Left ventricle myocardium inferior (tissue), 1 donor: ENCODE measurements around the gene HS6ST3. TPM values are rescaled to one million over a fixed set of nuclear protein-coding genes. Genes with fewer than 3 reads are reported as not detected.

Experiments
- DNase-seq: peaks from one replicate; pipeline ENCODE4 v3.0.0-alpha.2; 2020
- H3K27ac ChIP-seq: fragments of 200-600 bp; replicated peaks from 2 replicates; pipeline ENCODE4 v1.8.0; 2021
- H3K27me3 ChIP-seq: fragments of 200-600 bp; 2 replicates; pipeline ENCODE4 v1.8.0; 2021; ENCODE audit warnings: low read depth
- H3K36me3 ChIP-seq: fragments of 200-600 bp; 2 replicates; pipeline ENCODE4 v1.8.0; 2021
- H3K4me1 ChIP-seq: fragments of 200-600 bp; 2 replicates; pipeline ENCODE4 v1.8.0; 2021
- H3K4me3 ChIP-seq: fragments of 200-600 bp; 2 replicates; pipeline ENCODE4 v1.8.0; 2021; ENCODE audit warnings: mild to moderate bottlenecking, moderate library complexity
- H3K9me3 ChIP-seq: fragments of 200-600 bp; replicated peaks from 2 replicates; pipeline ENCODE4 v1.8.0; 2021
- CTCF ChIP-seq: fragments of 200-600 bp; IDR thresholded peaks from 2 replicates; pipeline ENCODE4 v1.8.0; 2021; ENCODE audit warnings: antibody characterized with exemption, mild to moderate bottlenecking, borderline replicate concordance
- intact Hi-C: fragments of 100-400 bp; cut with micrococcal nuclease; formaldehyde crosslinking; loops from one replicate; pipeline ENCODE4 v1.11.0; 2022
- total RNA-seq: library from RNA; stranded (reverse); fragmentation: NEBNext Ultra II Directional; extraction: Animal tissue kit (Norgen Biotek cat#: 25700); gene quantifications from one replicate; pipeline ENCODE4 v1.2.1, GENCODE V29; 2021
- donor health status: DM: no; HTN: yes; CAD: no; lungs with severe emphysema.

Gene HS6ST3
- total RNA-seq, 1 donor from 2014 or later = 2.0 TPM

- Histone ChIP-seq H3K36me3 (no peaks in the 10 kb centered on the region), H3K4me3 (peak overlapping the region; percentile 85), H3K27ac (peak overlapping the region; percentile 86), H3K9me3 (no peaks in the 10 kb centered on the region), H3K4me1 (peaks cover 12% of the 10 kb centered on the region), H3K27me3 (no peaks in the 10 kb centered on the region)
- no peak for DNase-seq
- no peak for TF ChIP-seq CTCF
- intact Hi-C loops = no loop called here
Observed at GRCh38 chr13:96052656-96053002, 37.3 kb upstream of the HS6ST3 start.

- peak; percentile 23 for TF ChIP-seq CTCF
- H3K4me1 ChIP-seq = peaks cover 12% of the 10 kb centered on the region
- intact Hi-C loops = no loop called here
- no peaks in the 10 kb centered on the region for H3K9me3 ChIP-seq
- no peaks in the 10 kb centered on the region for H3K36me3 ChIP-seq
- H3K27me3 ChIP-seq = no peaks in the 10 kb centered on the region
- DNase-seq = peak; percentile 96
- H3K27ac ChIP-seq = peak within 1 kb of the TSS; percentile 86
- H3K4me3 ChIP-seq = peak within 1 kb of the TSS; percentile 85
Observed at GRCh38 chr13:96053003-96053703, 36.8 kb upstream of the HS6ST3 start, which contains the start of gene UGGT2. Gene UGGT2, minus strand, starts transcription at chr13:96053401. Its CDS starts 89 bp downstream, at chr13:96053312.

- no peaks in the 10 kb centered on the region for H3K36me3 ChIP-seq
- TF ChIP-seq CTCF = no peak
Observed at GRCh38 chr13:96065849-96066248, 24.1 kb upstream of the HS6ST3 start.

GRCh38 chr13:96068729-96069128 lies 21.2 kb upstream of the HS6ST3 start:
- no peak for DNase-seq

More at GRCh38 chr13:96065849-96066248, 24.1 kb upstream of the HS6ST3 start:
- DNase-seq = no peak
- H3K4me3 ChIP-seq = no peak overlapping the region
- H3K27ac ChIP-seq = no peak overlapping the region
- intact Hi-C loops = no loop called here
- no peaks in the 10 kb centered on the region for H3K9me3 ChIP-seq
- no peaks in the 10 kb centered on the region for H3K4me1 ChIP-seq
- H3K27me3 ChIP-seq = peaks cover 23% of the 10 kb centered on the region

GRCh38 chr13:96071504-96071903 lies 18.4 kb upstream of the HS6ST3 start:
- H3K27me3 ChIP-seq = peaks cover 28% of the 10 kb centered on the region
- no peak overlapping the region for H3K4me3 ChIP-seq
- TF ChIP-seq CTCF = no peak
- H3K36me3 ChIP-seq = no peaks in the 10 kb centered on the region
- intact Hi-C loops = no loop called here
- no peak for DNase-seq
- no peak overlapping the region for H3K27ac ChIP-seq
- H3K4me1 ChIP-seq = no peaks in the 10 kb centered on the region
- H3K9me3 ChIP-seq = no peaks in the 10 kb centered on the region

More at GRCh38 chr13:96068729-96069128, 21.2 kb upstream of the HS6ST3 start:
- H3K36me3 ChIP-seq = no peaks in the 10 kb centered on the region
- H3K27ac ChIP-seq = no peak overlapping the region
- intact Hi-C loops = no loop called here
- no peaks in the 10 kb centered on the region for H3K4me1 ChIP-seq
- no peaks in the 10 kb centered on the region for H3K9me3 ChIP-seq
- no peak overlapping the region for H3K4me3 ChIP-seq
- TF ChIP-seq CTCF = no peak
- peaks cover 16% of the 10 kb centered on the region for H3K27me3 ChIP-seq
